T1000 (cell line): ENCODE results near the gene SPEN.

Experiments
- DNase-seq: peaks from one replicate; lab custom pipeline; 2025; ENCODE audit warnings: mixed read lengths; lab: John Stamatoyannopoulos, UW

Gene SPEN

DNA sequence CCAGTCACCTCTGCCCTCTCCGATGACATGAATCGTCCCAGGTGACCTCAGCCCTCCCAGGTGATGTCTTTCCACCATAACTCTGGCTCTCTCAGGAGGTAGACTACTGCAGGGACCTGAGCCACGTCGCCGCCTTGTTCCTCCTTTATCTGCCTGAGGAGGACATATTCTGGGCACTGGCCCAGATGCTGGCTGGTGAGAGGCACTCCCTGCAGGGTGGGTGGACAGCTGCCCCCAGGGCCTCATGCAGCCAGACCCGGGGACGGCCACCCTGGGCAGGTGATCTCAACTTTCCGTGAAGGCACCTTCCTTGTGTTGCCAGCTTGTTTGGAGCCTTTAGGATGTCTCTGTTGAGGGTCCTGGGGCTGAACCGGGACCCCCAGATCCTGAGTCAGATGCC is 142.3 kb downstream of the SPEN start:
- no peak for DNase-seq
